ENCODE results near the gene SCAP. TPM values are rescaled to one million over a fixed set of nuclear protein-coding genes. Genes with fewer than 3 reads are reported as not detected.

The SCAP gene
- total and polyA plus RNA-seq, 10 donors, result 17.8 to 116 (median 91.9) TPM

DNA sequence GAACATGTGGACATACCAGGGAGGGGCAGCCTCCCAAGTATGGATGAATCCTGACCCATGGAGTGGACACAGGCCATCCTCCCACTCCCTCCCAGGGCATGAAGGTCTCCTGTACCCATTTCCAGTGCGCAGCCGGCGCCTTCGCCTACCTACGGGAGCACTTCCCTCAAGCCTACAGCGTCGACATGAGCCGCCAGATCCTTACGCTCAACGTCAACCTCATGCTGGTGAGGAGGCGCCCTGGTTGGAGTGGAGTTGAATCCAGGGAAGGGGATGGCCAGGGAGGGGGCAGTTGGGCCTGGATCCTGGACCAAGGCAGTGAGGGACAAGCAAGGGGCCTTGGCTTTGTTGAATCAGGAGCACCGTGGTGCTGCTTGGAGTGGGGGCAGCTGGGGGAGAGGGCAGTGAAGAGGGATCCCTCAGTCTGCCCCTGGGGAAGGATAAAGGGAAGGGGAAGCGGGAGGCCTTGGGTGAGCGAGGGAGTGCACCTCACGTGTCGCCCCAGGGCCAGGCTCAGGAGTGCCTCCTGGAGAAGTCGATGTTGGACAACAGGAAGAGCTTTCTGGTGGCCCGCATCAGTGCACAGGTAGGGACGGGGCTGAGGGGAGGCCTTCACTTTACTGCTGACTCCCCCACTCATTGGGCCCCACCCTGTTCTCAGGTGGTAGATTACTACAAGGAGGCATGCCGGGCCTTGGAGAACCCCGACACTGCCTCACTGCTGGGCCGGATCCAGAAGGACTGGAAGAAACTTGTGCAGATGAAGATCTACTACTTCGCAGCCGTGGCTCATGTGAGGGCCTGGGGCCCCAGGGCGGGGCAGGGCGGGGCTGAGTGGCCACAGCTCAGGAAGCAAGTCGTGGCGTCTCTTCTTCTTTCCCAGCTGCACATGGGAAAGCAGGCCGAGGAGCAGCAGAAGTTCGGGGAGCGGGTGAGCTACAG is 69.7 kb downstream of the SCAP start:
- no peaks in the 10 kb centered on the region for H3K27me3 ChIP-seq (replicated peaks in 1 of 7)
- no peaks in the 10 kb centered on the region for H3K9me3 ChIP-seq
- no peak for DNase-seq
- intact Hi-C loops (cut with DNase I; ENCODE audit: low total_unique reads), result no loop called here
- peak in 1 of 3 donors; percentile 13 for TF ChIP-seq POLR2AphosphoS5 (IDR thresholded peaks at IDR 0.05)
- no peak for TF ChIP-seq POLR2A (IDR thresholded peaks at IDR 0.05)
- H3K36me3 ChIP-seq, result peaks cover 0 to 100% (median 54%) of the 10 kb centered on the region in 6 donors
- no peak overlapping the region for H3K4me3 ChIP-seq
- H3K27ac ChIP-seq, result peak overlapping the region in 2 of 8 donors; percentile 9 to 10
- 79 to 92% (median 84%) methylated on average over 12 to 31 of the region's 31 CpGs for WGBS, 5 donors
- peaks cover 0 to 32% (median 11%) of the 10 kb centered on the region in 6 donors for H3K4me1 ChIP-seq

DNA sequence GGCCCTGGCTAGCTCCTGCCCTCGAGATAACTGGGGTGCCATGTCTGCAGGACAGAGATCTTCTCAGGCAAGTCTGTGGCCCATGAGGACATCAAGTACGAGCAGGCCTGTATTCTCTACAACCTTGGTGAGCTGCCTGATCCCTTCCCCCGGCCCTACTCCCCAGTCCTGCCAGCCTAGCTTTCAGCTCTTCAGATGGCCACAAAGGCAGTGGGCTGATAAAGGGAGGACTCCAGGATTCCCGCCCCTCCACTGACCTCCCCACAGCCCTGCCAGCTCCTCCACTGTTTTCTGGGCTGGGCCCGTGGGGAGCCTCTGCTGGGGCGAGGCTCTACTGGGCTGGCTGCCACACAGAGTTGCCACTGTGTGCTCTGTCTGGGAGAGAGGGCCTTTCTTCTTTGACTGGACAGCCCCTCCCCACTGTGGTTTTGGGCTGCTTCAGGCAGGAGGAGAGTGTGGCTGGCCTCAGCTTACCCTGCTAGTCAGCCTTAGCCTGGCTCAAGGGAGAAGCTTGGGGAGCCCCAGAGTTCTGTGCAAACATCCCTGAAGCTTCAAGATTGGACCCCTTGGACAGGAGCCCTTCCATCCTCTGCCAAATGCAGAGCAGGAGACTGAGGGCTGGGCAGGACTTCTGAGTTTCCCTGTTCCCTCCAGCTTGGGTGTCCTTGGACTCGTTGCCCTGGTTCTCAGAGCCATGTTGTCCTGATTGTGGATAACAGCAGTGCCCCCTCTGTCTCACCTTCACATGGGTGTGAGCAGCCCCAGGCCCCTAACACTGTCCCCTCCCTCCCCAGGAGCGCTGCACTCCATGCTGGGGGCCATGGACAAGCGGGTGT is 70.6 kb downstream of the SCAP start:
- Histone ChIP-seq H3K27ac (peak overlapping the region in 3 of 8 donors; percentile 9 to 33 (median 10)), H3K9me3 (no peaks in the 10 kb centered on the region), H3K36me3 (peaks cover 0 to 100% (median 51%) of the 10 kb centered on the region in 6 donors), H3K27me3 (replicated peaks in 1 of 7) (no peaks in the 10 kb centered on the region), H3K4me3 (no peak overlapping the region), H3K4me1 (peaks cover 0 to 32% (median 11%) of the 10 kb centered on the region in 6 donors)
- no peak for DNase-seq
- WGBS, 5 donors, result 63 to 96% (median 84%) methylated on average over 6 to 9 of the region's 9 CpGs
- intact Hi-C loops (cut with DNase I; ENCODE audit: low total_unique reads), result no loop called here
- TF ChIP-seq POLR2A (IDR thresholded peaks at IDR 0.05), result no peak
- TF ChIP-seq, protein P1, sequence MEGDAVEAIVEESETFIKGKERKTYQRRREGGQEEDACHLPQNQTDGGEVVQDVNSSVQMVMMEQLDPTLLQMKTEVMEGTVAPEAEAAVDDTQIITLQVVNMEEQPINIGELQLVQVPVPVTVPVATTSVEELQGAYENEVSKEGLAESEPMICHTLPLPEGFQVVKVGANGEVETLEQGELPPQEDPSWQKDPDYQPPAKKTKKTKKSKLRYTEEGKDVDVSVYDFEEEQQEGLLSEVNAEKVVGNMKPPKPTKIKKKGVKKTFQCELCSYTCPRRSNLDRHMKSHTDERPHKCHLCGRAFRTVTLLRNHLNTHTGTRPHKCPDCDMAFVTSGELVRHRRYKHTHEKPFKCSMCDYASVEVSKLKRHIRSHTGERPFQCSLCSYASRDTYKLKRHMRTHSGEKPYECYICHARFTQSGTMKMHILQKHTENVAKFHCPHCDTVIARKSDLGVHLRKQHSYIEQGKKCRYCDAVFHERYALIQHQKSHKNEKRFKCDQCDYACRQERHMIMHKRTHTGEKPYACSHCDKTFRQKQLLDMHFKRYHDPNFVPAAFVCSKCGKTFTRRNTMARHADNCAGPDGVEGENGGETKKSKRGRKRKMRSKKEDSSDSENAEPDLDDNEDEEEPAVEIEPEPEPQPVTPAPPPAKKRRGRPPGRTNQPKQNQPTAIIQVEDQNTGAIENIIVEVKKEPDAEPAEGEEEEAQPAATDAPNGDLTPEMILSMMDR (IDR thresholded peaks at IDR 0.05 in 8 of 11, conservative IDR thresholded peaks at IDR 0.05 in 3 of 11), result no peak
- no peak for TF ChIP-seq POLR2AphosphoS5 (IDR thresholded peaks at IDR 0.05)

DNA sequence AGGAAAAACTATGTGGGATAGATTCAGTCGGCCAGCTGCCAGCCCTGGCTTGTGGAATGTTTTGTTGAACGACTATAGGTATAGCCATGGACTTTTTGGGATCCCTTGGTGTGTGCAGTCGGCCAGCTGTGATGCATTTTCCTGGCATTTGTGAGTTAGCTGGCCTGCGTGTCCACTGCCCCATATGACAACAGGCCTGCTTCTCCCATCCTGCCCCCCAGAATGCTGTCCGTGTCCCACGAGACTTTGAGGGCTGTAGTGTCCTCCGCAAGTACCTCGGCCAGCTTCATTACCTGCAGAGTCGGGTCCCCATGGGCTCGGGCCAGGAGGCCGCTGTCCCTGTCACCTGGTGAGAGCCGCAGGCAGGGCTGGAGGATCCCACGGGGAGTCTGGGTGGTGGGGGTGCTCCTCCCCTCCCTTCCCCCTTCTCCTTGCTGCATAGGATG is 71.3 kb downstream of the SCAP start:
- Histone ChIP-seq H3K4me3 (no peak overlapping the region), H3K27ac (peak overlapping the region in 2 of 8 donors; percentile 10 to 33), H3K4me1 (peaks cover 0 to 33% (median 11%) of the 10 kb centered on the region in 6 donors), H3K9me3 (no peaks in the 10 kb centered on the region), H3K27me3 (replicated peaks in 1 of 7) (no peaks in the 10 kb centered on the region), H3K36me3 (peaks cover 0 to 100% (median 47%) of the 10 kb centered on the region in 6 donors)
- intact Hi-C loops (cut with DNase I; ENCODE audit: low total_unique reads), result no loop called here
- WGBS, 5 donors, result 90 to 96% (median 91%) methylated on average over 12 to 13 of the region's 13 CpGs
- no peak for TF ChIP-seq POLR2A (IDR thresholded peaks at IDR 0.05)
- TF ChIP-seq POLR2AphosphoS5 (IDR thresholded peaks at IDR 0.05), result no peak
- TF ChIP-seq, protein P1 (IDR thresholded peaks at IDR 0.05 in 8 of 11, conservative IDR thresholded peaks at IDR 0.05 in 3 of 11), result no peak
- DNase-seq, result no peak

DNA sequence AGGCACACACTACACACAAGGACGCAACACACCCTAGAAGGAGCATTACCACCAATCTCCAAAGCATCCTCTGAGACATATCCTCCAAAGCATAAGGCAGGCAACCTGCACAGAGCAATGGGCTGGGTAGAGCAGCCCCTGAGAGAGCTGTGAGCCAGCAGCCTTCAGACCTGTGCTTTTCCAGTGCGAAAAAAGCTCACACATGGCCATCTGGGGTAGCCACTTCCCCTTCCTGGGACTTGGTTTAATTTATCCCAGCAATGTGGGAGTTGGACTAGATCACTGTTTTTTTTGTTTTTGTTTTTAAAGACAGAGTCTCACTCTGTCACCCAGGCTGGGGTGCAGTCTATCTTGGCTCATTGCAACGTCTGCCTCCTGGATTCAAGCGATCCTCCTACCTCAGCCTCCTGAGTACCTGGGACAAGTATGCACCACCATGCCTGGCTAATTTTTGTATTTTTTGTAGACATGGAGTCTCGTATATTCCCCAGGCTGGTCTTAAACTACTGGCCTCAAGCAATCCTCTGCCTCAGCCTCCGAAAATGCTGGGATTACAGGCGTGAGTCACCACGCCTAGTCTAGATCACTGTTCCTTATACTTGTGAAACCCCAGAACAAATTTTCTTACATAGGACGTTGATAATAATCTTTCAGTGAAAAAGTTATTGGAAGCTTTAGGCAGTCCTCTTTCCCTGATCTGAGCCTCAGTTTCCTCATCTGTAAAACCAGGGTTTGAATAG is 76.0 kb downstream of the SCAP start:
- no peaks in the 10 kb centered on the region for H3K27me3 ChIP-seq (replicated peaks in 1 of 7)
- intact Hi-C loops (cut with DNase I; ENCODE audit: low total_unique reads), result no loop called here
- DNase-seq, result no peak
- no peak overlapping the region for H3K27ac ChIP-seq
- no peaks in the 10 kb centered on the region for H3K9me3 ChIP-seq
- WGBS, 5 donors, result 87 to 94% (median 88%) methylated on average over 9 of the region's 9 CpGs
- TF ChIP-seq POLR2AphosphoS5 (IDR thresholded peaks at IDR 0.05) (no peak), POLR2A (IDR thresholded peaks at IDR 0.05) (no peak)
- TF ChIP-seq, protein P1 (IDR thresholded peaks at IDR 0.05 in 8 of 11, conservative IDR thresholded peaks at IDR 0.05 in 3 of 11), result no peak
- peaks cover 0 to 98% (median 24%) of the 10 kb centered on the region in 6 donors for H3K36me3 ChIP-seq
- H3K4me1 ChIP-seq, result peaks cover 3 to 40% (median 14%) of the 10 kb centered on the region in 6 donors
- H3K4me3 ChIP-seq, result no peak overlapping the region

Measured in spleen (tissue), 11 donors.